A549 treated with CpdA at 1 μM for 4 hours (cell line): Measurements from ENCODE around the gene PIM3. TPM values are rescaled to one million over a fixed set of nuclear protein-coding genes. Genes with fewer than 3 reads are reported as not detected.

ENCODE experiments used
- total RNA-seq: library from RNA; stranded (reverse); fragments of 200-300 nt; extraction: Qiagen RNA extraction; gene quantifications from 5 replicates; pipeline ENCODE4 v1.2.3, GENCODE V29; 2022; ENCODE audit warnings: low read depth

The PIM3 gene
- 17.9 to 36.0 TPM (median 33.1 TPM) in 5 replicates for total RNA-seq

GRCh38 chr22:49960159-49961004, at the start of gene PIM3:
TSS of gene PIM3 (plus strand) at chr22:49960772. CDS start at chr22:49960948, 176 bp downstream.

DNA sequence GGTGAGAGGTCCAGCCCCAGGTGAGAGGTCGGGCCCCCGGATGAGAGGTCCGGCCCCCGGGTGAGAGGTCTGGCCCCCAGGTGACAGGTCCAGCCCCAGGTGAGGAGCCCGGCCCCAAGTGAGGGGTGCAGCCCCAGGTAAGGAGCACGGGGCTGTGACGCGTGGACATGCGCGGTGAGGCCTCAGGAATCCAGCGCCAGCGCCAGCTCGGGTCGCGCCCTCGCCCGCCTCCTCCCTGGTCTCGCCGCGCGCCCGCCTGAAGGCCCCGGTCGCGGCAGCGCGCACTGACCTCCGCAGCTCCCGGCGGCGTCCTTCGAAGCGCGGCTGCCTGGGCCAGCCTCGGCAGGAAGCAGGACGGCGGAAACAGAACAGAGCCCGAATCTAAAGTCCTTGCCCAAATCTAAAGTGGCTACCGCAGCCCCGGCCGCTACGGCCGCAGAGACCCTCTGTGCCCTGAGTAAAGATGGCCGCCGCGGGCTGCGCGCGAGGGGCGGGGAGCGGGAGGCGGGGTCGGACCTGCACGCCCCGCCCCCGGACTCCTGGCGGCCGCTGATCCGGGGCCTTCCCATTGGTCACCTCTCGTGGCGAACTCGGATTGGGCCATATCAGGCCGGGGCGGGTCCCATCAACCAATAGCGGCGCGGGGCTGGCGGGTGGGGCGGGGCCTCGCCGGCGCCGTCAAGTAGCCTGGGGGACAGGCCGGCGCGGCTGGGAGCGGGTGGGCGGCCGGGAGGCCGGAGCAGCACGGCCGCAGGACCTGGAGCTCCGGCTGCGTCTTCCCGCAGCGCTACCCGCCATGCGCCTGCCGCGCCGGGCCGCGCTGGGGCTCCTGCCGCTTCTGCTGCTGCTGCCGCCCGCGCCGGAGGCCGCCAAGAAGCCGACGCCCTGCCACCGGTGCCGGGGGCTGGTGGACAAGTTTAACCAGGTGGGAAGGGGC, 42.3 kb upstream of the PIM3 start, which contains the start of the genes ALG12 and CRELD2:
Gene ALG12, minus strand, starts transcription at position 465 of the 937 bp plus-strand sequence. CDS start 4,673 bp downstream, outside the sequence.
Gene CRELD2, plus strand, starts transcription at position 661 of the 937 bp plus-strand sequence. Its CDS starts 136 bp downstream, at position 797.

GRCh38 chr22:50012211-50013181, 51.9 kb downstream of the PIM3 start, which contains the start of gene IL17REL:
TSS of gene IL17REL (minus strand) at chr22:50012765. CDS start at chr22:50012646, 119 bp downstream.

Other genes starting within 250 kb of the PIM3 start
- gene BRD1, start 132.9 kb upstream of the PIM3 start, total RNA-seq, result 13.7 to 14.9 TPM (median 14.3 TPM) in 5 replicates
- gene ZBED4, start 106.9 kb upstream of the PIM3 start, total RNA-seq, result 9.8 to 12.9 TPM (median 12.0 TPM) in 5 replicates
- gene ALG12, start 42.3 kb upstream of the PIM3 start, total RNA-seq, result 7.9 to 11.6 TPM (median 9.1 TPM) in 5 replicates
- gene CRELD2, start 42.1 kb upstream of the PIM3 start, total RNA-seq, result 23.2 to 38.0 TPM (median 31.5 TPM) in 5 replicates
- gene IL17REL, start 52.0 kb downstream of the PIM3 start, total RNA-seq, result not detected in 5 replicates
- gene TTLL8, start 97.5 kb downstream of the PIM3 start, total RNA-seq, result not detected in 5 replicates
- gene MLC1, start 124.7 kb downstream of the PIM3 start, total RNA-seq, result 0.06 to 0.07 TPM (median 0.07 TPM) in 3 of 5 replicates, not detected in the others
- not detected in 5 replicates for gene MOV10L1, start 129.2 kb downstream of the PIM3 start, total RNA-seq
- gene PANX2, start 210.0 kb downstream of the PIM3 start, total RNA-seq, result 6.2 to 7.7 TPM (median 7.0 TPM) in 5 replicates
- 23.5 to 41.4 TPM (median 35.1 TPM) in 5 replicates for gene TRABD, start 225.1 kb downstream of the PIM3 start, total RNA-seq
- 13.1 to 22.1 TPM (median 17.1 TPM) in 5 replicates for gene SELENOO, start 240.2 kb downstream of the PIM3 start, total RNA-seq